Stimulated activated CD8-positive, alpha-beta memory T cell treated with anti-CD3 and anti-CD28 coated beads, Interleukin-2, amount 100 ng/mL, for 48 hours (primary cell): Measurements from ENCODE around the gene HOXB5.

Experiments used
- DNase-seq, 2 donors: peaks; one replicate each; pipeline ENCODE4 v3.0.0-alpha.2; 2020; ENCODE audit warnings: low read depth in 2 of 2

The HOXB5 gene

DNA sequence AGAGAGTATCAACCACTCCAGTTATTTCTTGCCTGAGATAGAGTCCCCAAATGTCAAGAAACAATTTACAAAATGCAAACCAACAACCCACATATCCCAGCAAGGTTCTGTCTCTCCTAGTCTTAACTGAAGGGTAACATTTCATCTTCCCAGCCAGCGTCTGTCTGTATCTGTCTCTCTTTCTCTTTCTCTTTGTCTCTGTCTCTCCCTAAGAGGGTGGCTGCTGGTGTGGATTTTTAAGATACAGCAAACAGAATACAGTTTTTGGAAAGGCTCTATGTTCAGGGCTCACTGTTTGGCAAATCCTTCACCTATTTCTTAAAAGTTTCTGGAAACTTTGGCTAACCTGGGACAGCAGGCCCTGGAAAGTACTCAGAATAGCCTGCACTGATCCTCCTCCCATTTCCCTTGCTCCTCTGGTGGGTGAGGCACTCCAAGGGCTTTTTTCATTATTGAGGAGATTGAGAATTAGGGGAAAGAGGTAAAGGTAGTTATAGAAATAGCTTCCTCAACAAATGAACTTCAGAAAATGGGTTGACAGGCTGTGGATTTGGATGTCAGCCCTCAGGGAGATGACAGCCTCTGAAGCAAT lies 21.7 kb downstream of the HOXB5 start:
- no peak for DNase-seq

DNA sequence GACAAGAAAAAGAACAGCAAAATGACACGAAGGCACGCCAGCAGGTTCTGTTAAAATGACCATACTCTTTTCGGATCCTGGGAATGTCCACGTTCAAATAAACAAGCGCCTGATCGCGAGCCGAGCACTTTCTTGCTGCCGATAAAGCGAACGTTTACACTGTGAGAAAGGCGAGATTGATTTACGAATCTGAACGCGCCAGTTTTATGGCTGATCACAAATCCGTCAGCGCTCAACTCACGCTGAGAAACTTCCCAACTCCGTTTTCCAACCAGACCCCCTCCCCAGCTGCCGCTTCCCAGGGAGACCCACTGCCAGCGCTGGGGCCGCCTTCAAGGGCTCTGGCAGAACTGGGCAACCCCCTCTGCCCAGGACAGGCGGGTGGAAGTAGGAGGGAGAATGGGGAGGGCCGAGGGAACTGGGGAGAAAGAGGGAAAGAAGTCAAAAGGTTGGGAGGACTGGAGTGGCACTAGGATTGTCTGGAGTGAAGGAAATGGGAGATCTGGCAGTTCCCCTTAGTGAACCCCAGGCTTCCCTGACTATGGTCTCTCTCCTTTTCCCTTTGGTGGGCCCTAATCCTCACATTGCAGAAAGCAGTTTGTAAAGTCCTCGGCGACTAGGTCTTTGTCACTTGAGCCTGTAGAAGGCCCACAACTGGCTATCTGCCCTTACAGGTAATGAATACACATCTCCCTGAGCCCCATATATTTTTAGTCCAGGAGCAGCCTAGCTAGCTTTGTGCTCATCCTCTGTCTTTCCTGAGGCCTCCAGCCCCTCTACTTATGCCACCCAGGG lies 22.4 kb downstream of the HOXB5 start:
- DNase-seq, result no peak

DNA sequence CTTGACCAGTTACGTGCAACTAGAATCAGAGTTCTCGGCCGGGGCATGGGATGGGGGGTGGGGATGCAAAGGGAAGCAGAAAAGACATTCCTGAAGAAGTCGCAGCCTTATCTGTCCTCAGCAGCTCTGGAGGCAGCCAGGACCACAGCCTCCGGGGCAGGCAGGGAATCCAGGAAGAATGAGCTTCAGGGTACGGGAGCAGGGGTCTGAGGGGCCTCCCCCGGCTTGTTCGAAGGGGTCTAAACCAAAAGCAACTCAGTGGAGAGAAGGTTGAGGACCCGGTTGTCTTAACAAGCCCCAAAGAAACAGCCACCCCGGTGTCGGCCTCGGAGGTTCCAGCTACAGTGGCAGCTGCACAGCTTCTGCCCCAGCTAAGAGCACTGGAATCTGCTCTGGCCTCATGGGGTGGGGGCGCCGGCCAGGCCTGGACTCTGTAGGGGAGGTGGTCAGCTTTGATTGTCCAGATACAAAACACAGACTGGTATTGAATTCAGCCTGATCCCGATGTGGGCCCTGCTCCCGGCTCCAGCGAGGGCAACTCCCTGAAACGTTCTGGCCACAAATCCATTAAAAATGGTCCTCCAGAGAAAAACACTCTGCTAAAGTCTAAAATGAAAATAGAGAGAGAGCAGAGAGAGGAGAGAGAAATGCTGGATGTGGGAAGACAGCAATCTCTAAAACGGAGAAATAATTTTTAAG lies 23.1 kb downstream of the HOXB5 start:
- no peak for DNase-seq

DNA sequence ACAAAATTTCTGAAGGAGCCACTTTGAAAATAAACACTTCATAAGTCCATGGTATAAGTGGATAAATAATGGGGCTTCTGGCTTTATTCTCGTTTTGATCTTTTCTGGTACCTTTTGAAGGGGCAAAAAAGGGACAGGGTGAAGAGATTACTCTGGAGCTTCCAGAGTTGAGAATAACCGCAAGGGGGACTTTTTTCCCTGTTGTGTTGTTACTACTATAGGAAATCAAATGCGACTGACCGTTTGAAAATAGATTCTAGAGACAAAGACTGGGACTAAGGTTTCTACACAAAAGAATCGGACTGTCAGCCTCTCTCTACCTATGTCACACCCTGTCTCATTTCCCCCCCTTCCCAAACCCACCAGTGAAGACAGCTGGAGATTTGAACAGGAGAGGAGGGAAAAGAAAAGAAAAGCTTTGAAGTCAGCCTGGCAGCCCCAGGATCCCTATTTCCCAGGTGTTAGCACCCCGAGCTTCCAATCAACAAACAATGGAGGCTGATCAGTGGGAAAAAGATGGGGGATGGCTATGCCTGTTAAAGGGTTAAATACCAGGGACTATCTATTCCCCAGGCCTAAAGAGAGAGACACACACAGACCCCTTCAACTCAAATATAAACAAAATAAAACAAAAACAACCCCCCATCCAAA lies 23.8 kb downstream of the HOXB5 start:
- no peak for DNase-seq

DNA sequence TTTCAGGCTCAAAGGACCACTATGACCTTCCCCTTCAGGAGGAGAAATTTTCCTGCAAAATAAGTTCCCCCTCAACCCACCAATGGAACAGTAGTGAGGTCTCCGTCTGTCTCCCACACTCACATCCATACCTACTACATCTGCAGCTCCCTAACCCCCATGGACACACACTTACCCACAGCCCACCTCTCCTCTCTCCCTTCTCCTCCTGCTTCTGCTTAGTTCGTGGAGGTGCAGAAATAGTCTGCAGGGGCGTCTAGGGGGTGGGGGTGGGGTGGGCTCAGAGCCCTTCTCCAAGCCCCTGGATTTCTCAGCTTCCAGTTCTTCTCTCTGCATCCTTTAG lies 24.4 kb downstream of the HOXB5 start:
- no peak for DNase-seq

DNA sequence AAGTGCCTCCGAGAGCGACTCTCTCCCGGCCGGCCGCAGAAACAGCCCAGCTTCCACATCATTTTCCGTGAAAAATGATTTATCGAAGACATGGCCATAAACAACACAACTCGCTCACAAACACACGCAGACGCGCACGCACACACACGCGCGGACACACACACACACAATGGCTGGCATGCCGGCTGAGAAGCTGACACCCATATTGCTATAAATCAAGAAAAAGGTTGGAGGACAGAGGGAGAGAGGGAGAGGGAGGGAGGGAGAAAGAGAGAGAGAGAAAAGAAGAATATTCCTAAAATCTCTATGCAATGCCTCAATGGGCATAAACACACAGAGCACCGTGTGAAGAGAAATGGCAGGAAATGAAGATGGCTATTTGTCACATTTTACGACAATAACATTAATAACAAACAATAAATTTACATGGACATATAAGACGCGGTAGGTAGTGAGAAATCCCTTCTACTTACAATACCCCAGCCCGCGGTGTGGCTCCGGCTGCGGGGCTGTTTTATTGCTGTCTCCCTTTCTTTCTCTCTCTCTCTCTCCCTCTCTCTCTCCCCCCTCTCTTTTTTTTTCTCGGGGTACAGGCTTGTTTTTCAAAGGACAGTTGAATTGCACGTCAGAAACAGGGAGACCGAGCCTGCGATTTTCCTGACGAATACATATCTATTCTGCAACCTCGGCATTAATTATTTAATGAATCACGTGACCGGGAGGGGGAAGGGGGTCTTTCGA lies 24.9 kb downstream of the HOXB5 start:
- DNase-seq, result no peak

DNA sequence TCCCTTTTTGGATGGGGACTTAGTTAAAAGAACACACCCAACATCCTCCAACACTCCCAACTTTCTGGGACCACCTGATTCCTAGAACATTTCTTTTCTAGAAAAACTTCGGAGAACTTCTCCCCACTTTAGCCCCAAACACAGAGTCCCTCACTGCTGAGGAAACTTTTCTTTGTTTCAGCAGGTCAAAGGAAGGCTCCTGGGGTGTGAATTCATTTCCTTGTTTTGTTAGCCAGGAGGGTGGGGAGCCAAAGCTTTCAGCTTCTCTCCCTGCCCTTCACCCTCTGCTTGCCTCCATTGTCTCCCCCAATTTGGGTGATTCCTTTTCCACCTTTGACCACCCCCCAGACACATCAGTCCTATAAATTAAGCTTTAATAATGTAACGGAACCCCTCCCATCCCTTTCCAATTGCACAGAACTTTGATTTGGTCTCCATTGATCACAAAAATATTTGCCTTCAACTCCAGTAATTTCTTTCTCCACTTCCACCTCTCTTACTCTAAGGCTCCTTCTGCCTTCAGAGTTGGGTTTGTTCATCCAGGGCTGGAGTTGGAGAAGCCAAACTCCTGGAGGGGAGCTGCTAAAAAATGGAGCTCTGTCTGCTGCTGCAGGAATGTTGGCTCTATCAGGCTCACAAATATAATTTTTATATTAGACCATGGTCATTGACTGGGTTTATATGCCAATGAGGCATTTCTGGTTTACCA lies 25.8 kb downstream of the HOXB5 start:
- no peak for DNase-seq

DNA sequence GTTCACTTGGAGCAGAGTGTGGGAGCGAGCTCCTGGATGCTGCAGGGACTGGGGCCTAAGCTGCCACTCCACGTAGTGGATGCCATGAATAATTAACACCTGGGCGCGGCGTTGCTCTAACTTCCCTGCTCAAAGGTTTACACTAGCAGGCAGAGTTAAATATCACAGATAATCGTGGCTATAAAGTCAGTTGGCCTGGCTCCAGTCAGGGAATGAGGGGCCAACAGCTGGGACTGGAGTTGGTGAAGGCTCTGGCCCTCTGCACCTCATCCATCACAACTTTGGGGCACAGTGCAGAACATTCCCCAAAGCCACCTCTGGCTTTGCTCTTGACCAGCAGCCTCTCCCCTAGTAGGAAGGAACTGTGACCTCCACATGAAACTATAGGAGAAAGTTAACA lies 26.4 kb downstream of the HOXB5 start:
- no peak for DNase-seq

DNA sequence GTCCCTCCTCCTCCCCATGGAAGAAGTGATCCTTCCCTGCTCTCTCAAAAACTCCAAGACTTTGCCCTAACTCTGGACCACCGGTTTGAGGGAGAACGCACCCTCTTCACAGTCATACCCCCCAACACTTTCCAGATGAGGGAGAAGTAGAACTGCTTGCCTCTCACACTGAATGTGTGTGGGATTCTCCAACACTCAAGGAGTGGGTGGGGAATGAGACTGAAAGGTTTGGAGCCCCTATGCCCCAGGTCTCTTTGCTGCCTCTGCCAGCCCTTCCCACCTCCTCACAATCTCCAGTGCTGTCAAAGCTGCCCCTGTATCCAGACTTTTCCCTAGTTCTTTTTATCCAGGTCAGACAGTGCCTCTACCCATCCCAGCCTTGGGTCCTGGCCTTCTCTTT lies 26.9 kb downstream of the HOXB5 start:
- DNase-seq, result no peak

DNA sequence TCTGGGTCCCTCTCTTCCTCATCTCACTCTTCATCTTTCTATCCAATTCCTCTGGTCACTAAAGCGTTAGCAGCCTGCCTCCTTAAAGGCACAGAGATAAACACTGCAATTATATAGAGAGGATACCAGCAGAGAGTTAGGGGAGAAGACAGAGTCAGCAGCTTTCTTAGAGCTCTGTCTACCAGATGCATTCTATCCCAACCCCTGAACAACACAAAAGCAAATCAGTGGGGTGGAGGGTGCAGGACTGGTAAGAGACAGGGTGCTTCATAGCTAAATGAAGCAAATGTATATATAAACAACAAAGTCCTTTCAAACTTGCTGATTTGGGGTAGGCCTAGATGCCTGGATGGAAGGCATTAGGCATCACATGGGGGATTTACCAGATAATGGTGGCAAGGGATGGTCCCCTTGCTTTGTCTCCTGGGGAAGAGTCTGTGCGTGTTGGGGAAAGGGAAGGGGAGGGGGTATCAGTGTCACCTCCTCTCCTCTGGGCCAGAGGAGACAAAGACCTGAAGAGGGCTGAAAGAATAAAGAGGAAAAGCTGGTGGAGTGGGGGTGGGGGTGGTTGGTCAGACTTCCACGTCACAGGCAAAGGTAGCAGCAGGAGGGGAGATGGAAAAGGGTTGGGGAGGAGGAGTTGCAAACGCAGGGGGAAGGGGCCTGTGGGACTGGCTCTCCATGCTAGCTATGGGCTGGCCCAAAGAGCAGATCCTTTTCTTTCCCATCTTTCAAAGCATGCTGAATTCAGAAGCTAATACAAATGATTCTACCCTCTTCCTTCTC lies 27.5 kb downstream of the HOXB5 start:
- no peak for DNase-seq

DNA sequence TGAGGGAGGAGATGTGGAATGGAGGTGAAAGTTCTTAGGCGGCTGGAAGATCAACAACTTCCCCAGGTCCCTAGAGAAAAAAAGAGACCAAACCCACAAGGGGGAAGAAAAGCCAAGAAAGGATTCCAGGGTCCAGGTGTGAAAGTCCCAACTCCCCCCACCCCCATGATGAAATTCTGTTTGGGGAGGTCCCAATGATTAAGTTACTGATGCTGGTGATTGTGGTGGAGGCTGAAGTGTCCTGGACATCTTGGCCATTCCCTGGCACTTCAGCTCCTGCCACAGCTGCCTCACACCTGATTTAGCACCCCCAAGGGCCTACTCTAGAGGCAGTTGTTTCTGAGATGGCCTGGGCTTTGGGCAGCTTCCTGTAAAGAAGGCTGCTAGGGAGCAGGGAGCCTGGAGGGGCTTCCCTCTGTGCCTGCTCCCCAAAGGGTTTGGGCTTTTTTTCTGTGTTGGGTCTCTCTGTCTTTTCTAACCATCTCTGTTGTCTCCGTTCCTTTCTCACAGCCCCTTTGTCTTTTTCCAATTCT lies 28.5 kb downstream of the HOXB5 start:
- DNase-seq, result no peak

DNA sequence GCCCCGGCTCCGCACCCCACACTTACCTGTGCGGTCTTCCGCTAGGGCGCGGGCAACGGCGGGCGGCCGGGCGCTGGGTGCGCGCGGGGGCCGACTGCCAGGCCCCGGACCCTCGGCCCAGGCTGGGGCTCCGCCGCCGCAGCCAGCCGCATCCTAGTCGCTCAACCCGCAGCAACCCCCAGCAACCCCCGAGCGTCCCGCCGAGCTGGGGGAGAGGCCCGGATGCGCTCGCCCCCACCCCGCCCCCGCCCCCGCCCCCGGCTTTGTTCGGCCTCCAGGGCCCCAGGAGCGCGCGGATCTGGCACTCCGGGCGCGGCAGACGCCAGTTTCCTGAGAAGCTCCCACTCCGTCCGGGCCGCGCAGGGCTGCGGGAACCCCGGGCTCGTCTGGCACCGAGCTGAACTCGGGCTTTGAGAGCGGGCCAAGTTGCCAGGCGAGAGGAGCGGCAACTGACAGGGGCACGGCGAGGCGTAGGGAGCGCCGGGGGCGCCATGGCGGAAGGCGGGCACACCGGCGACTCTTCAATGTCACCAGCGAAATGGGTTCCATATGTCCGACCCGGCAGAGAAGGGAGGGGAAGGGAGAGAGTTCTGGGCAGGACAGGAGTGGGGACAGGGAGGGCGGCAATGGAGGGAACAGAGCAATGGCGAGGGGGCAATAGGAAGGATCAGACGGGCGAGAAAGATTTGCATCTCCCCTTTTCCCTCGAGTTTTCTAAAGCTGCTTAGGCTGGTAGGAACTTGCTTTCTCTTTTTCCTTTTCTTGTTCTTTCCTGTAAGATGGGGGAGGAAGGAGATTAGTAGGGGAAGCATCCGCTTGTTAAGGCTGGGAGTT lies 29.2 kb downstream of the HOXB5 start:
- no peak for DNase-seq

DNA sequence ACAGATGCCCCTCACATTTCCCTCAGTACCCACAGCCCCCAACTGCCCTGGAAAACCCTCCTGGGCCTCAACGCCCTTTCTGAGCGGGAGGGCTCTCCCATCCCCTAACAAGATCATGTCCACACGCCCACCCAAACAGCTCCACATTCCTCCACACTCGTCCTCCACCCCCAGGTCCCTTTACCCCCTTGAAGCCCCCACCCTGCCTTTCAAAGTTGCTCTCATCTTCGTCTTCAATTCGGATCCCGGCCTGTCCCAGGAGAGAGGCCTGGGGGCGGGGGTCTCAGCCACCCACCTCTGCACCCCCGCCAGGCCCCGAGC lies 29.8 kb downstream of the HOXB5 start:
- DNase-seq, result no peak

DNA sequence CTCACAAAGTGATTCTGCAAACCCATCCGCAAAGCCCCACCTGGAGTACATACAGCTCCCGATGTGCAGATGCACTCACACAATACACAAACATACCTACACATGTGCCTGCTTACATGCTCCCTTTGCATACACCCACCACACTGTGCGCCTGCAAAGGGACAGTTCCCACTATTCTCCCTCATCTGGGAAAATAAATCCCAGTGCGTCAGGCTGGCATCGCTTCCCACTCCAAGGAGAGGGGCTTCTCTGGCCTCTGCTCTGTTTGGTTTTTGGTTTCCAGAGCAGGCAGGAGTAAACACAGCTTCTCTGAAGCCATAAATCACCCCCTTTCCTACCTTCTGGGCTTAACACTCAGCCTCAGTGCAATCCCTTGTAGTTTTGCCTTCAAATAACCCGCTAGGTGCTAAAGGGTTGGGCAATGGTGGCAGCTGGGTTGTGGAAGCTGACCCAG lies 30.2 kb downstream of the HOXB5 start:
- no peak for DNase-seq

DNA sequence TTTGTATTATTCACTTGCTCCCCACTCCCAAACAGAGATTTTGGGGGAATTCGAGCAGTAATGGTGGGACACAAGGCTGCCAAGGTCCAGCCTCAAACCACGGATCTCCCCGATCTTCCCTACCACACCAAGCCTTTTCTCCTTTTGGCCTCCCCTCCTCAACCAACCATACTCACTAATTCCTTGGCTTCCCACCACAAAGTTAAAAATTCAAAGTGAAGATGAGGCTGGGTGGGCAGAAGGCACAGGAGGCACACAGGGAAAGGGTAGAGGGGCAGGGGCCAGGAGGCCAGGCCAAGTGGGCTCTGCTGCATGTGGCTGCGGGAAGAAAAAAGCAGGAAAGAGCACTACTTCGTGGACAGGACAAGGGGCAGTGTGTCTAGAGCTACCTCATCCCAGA lies 30.6 kb downstream of the HOXB5 start:
- no peak for DNase-seq

DNA sequence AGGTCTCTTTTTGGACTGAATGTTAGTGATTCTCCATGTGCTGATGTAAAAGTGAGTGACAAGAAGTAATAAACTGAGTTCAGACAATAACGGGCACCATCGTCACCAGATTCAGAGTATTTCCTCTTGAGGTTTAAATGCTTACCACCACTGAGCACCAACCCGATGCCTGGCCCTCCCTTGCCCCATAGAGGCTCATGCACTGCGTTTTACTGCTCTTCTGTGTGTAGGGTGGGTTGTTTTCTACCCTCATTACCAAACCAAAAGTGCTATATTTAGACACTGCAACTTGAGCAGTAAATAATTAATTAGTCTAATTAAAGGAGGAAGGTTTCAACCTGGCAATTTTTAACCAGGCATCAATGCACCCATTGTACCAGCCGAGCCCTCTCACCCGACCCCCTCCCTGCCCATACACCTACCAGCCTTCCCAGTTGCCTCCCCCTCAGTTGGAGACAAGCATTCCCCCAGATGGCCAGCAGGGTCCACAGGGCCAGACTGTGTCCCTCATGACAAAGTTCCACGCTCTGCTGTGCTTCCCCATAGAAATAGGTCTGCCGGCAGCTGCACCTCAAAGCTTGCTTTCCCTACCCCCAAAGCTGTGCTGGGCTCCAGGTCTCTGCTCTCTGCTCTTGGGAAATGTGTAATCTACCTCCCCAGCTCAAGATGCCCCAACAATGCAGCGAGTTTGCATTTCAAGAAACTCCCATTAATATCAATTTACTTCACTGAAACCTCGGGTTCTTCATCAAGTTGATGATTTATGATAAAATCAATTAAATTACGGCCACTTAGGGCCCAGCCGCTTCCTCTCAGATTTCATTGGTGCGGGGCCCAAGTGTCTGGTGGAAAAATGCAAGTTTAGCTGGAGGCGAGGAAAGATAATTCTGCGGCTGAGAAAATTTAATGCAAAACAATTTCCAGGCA lies 31.4 kb downstream of the HOXB5 start:
- no peak for DNase-seq

DNA sequence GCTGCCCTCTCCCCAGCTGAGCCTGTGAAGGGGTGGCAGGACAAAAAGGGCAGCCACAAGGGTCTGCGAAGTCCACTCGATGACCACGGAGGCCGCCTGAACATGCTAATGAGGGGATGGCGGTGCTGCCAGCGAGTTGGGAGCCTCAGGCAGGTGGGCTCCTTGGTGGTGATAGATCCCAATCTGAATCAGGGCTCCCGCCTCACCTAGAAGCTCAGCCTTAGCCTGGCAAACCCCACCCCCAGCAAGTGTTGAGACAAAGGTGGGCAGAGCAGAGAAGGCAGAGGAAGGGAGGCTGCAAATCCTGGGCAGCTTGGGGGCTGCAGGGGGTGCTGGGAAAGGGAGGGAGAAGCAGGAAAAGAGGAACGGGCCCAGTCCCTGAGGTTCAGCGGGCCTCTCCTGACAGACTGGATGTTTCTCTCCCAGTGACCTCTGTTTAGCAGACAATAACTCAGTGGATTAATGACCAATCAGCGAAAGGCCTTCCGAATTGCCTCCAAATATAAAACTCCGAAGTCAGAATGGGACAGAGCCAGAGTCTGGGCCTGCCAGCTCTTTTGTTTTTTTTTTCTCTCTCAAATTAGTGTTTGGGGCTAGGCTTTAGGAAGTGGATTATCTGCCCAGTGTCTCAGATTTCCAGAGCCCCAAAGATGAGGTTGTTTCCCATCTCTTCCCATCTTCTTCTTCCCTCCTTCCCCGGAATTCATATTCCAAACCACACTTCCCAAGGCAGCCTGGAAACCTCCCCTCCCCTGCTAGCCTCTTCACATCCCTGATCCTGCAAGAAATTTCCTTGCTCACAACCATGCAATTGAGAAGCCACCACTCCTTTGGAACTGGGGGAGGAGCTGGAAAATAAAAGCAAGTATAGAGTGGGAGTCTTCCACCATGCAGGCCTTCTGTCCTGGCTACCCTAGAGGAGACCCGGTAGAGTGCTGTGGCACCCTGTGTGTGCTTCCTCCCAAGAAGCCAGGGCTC lies 33.5 kb downstream of the HOXB5 start:
- DNase-seq, result no peak
